Thymus (tissue), 11 donors: ENCODE data around the gene AGA. TPM values are rescaled to one million over a fixed set of nuclear protein-coding genes. Genes with fewer than 3 reads are reported as not detected.

ENCODE experiments used
- DNase-seq, 9 donors: peaks; one replicate each; pipeline ENCODE4 v3.0.0-alpha.2; 2013; ENCODE audit warnings: low spot score in 9 of 9, low read depth in 6 of 9, missing footprints in 1 of 9
- H3K27ac ChIP-seq, 2 donors: one replicate each; pipeline ENCODE4 v1.5.1; 2013; ENCODE audit warnings: control low read depth in 1 of 2, low read depth in 1 of 2, low read length in 1 of 2, mild to moderate bottlenecking in 1 of 2, moderate library complexity in 1 of 2
- H3K27me3 ChIP-seq, 2 donors: one replicate each; pipeline ENCODE4 v1.5.1; 2013; ENCODE audit warnings: low read length in 1 of 2; ENCODE audit not compliant: control insufficient read depth in 2 of 2, insufficient read depth in 1 of 2
- H3K36me3 ChIP-seq, 2 donors: one replicate each; pipeline ENCODE4 v1.5.1; 2013; ENCODE audit warnings: low read length in 1 of 2, mild to moderate bottlenecking in 1 of 2, moderate library complexity in 1 of 2; ENCODE audit not compliant: control insufficient read depth in 2 of 2, insufficient read depth in 2 of 2
- H3K4me1 ChIP-seq, 2 donors: one replicate each; pipeline ENCODE4 v1.5.1; 2013; ENCODE audit warnings: low read length in 2 of 2; ENCODE audit not compliant: control insufficient read depth in 2 of 2, insufficient read depth in 2 of 2
- H3K4me3 ChIP-seq, 2 donors: one replicate each; pipeline ENCODE4 v1.5.1; 2013; ENCODE audit warnings: low read length in 2 of 2, control low read depth in 1 of 2, mild to moderate bottlenecking in 1 of 2
- H3K9me3 ChIP-seq, 2 donors: one replicate each; pipeline ENCODE4 v1.5.1; 2013; ENCODE audit warnings: low read length in 1 of 2, mild to moderate bottlenecking in 1 of 2; ENCODE audit not compliant: control insufficient read depth in 2 of 2, insufficient read depth in 1 of 2
- WGBS: extraction: QIAGEN DNeasy Blood & Tissue Kit; methylation state at CpG from one replicate; pipeline ENCODE4 v1.1.7; 2013; 5-methylcytosine and 5-hydroxymethylcytosine counted together
- polyA plus RNA-seq: library from polyadenylated mRNA; stranded (reverse); fragments of 200-250 nt; gene quantifications from one replicate; pipeline ENCODE4 v1.2.3, GENCODE V29; 2013
- total RNA-seq: library from RNA; stranded (reverse); fragments of 120-200 nt; gene quantifications from one replicate; pipeline ENCODE4 v1.2.4, GENCODE V29; 2013
- donor health status: healthy.

The AGA gene
- total and polyA plus RNA-seq, 2 donors: 16.3 to 26.5 TPM

GRCh38 chr4:177453116-177453515 is 10.9 kb upstream of the AGA start:
- no peak for DNase-seq
- no peaks in the 10 kb centered on the region for H3K36me3 ChIP-seq
- H3K4me3 ChIP-seq: no peak overlapping the region
- no peaks in the 10 kb centered on the region for H3K4me1 ChIP-seq
- H3K27me3 ChIP-seq: no peaks in the 10 kb centered on the region
- H3K27ac ChIP-seq: no peak overlapping the region
- no peaks in the 10 kb centered on the region for H3K9me3 ChIP-seq

- no peak overlapping the region for H3K27ac ChIP-seq
- WGBS: 97% methylated on average over 1 of the region's 1 CpG
- H3K4me3 ChIP-seq: no peak overlapping the region
- no peaks in the 10 kb centered on the region for H3K27me3 ChIP-seq
- no peaks in the 10 kb centered on the region for H3K36me3 ChIP-seq
- no peaks in the 10 kb centered on the region for H3K4me1 ChIP-seq
- no peak for DNase-seq
- H3K9me3 ChIP-seq: no peaks in the 10 kb centered on the region
These were observed 8.9 kb upstream of the AGA start for GRCh38 chr4:177451108-177451500.

GRCh38 chr4:177450426-177451107 is 8.3 kb upstream of the AGA start:
- H3K4me1 ChIP-seq: no peaks in the 10 kb centered on the region
- 96% methylated on average over 4 of the region's 4 CpGs for WGBS
- no peaks in the 10 kb centered on the region for H3K27me3 ChIP-seq
- H3K9me3 ChIP-seq: no peaks in the 10 kb centered on the region
- no peak for DNase-seq
- H3K27ac ChIP-seq: no peak overlapping the region
- H3K36me3 ChIP-seq: no peaks in the 10 kb centered on the region
- H3K4me3 ChIP-seq: no peak overlapping the region

GRCh38 chr4:177448850-177449249 is 6.6 kb upstream of the AGA start:
- H3K27ac ChIP-seq: no peak overlapping the region
- no peaks in the 10 kb centered on the region for H3K4me1 ChIP-seq
- 94% methylated on average over 1 of the region's 1 CpG for WGBS
- H3K27me3 ChIP-seq: no peaks in the 10 kb centered on the region
- DNase-seq: no peak
- H3K4me3 ChIP-seq: no peak overlapping the region
- no peaks in the 10 kb centered on the region for H3K9me3 ChIP-seq
- no peaks in the 10 kb centered on the region for H3K36me3 ChIP-seq

GRCh38 chr4:177447417-177448004 is 5.3 kb upstream of the AGA start:
- no peaks in the 10 kb centered on the region for H3K36me3 ChIP-seq
- no peak for DNase-seq
- 91% methylated on average over 1 of the region's 1 CpG for WGBS
- no peaks in the 10 kb centered on the region for H3K9me3 ChIP-seq
- no peak overlapping the region for H3K4me3 ChIP-seq
- H3K27me3 ChIP-seq: no peaks in the 10 kb centered on the region
- H3K27ac ChIP-seq: no peak overlapping the region
- peaks cover 0 to 5% of the 10 kb centered on the region in 2 donors for H3K4me1 ChIP-seq

- Histone ChIP-seq H3K4me3 (no peak overlapping the region), H3K9me3 (no peaks in the 10 kb centered on the region), H3K4me1 (peaks cover 0 to 7% of the 10 kb centered on the region in 2 donors), H3K36me3 (no peaks in the 10 kb centered on the region), H3K27me3 (no peaks in the 10 kb centered on the region), H3K27ac (no peak overlapping the region)
- WGBS: 84% methylated on average over 2 of the region's 2 CpGs
- no peak for DNase-seq
These were observed 4.3 kb upstream of the AGA start for GRCh38 chr4:177446586-177446985.

- H3K4me1 ChIP-seq: peaks cover 2 to 15% of the 10 kb centered on the region in 2 donors
- H3K36me3 ChIP-seq: no peaks in the 10 kb centered on the region
- H3K9me3 ChIP-seq: no peaks in the 10 kb centered on the region
- WGBS: 73% methylated on average over 26 of the region's 26 CpGs
- peak overlapping the region in 1 of 2 donors; percentile 34 for H3K4me3 ChIP-seq
- H3K27me3 ChIP-seq: no peaks in the 10 kb centered on the region
- no peak for DNase-seq
- no peak overlapping the region for H3K27ac ChIP-seq
These were observed 2.9 kb upstream of the AGA start for GRCh38 chr4:177444911-177445736.

GRCh38 chr4:177441061-177441802 is 1.0 kb downstream of the AGA start:
- no peaks in the 10 kb centered on the region for H3K27me3 ChIP-seq
- H3K4me1 ChIP-seq: peaks cover 2 to 15% of the 10 kb centered on the region in 2 donors
- WGBS: 62% methylated on average over 12 of the region's 12 CpGs
- DNase-seq: peak in 8 of 9 donors; percentile 2 to 55 (median 10)
- H3K9me3 ChIP-seq: no peaks in the 10 kb centered on the region
- peak overlapping the region; percentile 91 to 100 for H3K27ac ChIP-seq
- peaks cover 0 to 14% of the 10 kb centered on the region in 2 donors for H3K36me3 ChIP-seq
- peak overlapping the region; percentile 74 to 91 for H3K4me3 ChIP-seq
